GM19193 (cell line): Measurements from ENCODE around the gene PGAP6.

Experiments used
- POLR2A ChIP-seq: IDR thresholded peaks from 4 replicates; pipeline ENCODE4 v1.6.1; 2011; ENCODE audit not compliant: insufficient read depth, insufficient read length; ENCODE audit errors: extremely low read depth

Gene PGAP6

DNA sequence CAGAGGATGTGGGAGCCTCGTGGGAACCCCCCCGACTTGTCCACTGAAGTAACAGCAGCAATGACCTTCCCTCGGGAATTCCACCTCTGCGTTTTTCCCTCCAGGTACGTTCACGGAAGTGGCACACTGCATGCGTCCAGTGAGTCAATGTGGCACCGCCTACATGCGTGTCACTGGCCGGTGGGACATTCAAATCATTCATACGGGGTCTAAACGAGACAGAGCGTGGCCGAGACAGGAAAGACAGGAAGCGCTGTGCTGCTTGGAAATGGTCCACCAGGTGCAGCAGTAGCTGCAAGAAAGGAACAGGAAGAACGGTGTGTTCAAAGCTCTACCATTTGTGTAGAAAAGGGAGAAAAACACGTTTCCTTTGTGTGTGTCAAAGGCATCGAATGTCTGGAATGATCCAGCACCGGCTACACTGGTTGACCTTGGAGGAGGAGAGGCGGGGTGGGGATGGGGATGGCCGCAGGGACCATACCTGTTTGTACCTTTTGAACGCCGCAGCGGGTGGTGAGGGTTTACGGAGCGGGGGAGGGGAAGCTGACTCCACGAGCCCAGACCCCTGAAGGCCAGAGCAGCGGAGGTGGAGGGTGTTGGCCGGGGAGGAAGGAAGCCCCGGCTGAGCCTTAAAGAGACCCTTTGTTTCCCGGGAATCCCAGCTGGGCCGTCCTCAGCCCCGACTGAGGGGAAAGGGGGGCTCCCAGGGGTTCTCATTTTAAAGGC is 1.7 kb upstream of the PGAP6 start:
- peak; percentile 50 for TF ChIP-seq POLR2A

DNA sequence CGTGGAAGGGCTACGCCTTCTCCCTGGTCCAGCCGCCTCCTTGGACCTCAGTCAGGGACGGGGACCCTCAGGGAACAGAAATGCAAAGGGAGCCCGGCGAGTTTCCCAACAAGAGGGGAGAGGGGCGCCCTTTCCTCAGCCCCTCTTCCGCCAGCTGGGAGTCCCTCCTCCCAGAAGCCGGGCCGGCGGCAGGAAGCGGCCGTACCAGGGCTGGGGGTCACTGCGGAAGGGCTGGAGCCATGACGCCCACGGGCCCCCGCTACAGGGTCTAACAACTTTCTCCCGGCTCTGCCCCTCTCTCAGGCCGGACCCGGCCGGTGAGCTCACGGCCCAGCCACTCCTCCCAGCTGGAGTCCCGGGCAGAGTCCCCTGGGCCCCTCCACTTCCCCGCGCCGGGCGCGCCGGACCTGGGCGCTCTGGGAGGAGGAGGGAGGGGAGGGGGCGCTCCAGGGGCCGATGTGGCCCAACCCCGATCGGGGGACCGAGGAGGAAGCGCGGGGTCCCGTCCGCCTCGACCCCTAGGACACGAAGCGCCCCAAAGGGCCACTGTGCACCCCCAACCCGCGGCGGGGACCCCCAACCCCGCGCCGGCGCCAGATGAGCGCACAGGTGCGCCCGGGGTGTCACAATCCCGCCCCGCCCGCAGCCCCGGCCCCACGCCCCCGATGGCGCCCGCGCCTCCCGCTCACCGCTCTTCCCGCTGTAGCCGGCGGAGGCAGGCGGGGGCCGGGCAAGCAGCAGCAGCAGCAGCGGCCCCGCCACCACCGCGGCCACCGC is 578 bp downstream of the PGAP6 start:
- TF ChIP-seq POLR2A: no peak

DNA sequence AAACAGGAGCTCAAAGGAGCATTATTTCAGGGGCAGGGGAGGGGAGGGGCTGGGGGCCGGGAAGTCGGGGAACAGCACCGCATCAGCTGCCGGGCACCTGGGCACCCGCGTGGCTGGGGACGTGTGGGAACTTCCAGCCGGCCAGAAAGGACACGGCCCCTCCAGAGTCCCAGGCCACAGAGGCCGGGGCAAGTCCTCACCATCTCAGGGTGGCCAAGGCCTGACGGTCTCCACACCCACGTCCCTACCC is 1.1 kb downstream of the PGAP6 start:
- TF ChIP-seq POLR2A: no peak

GRCh38 chr16:379961-380761 is 1.6 kb downstream of the PGAP6 start:
- no peak for TF ChIP-seq POLR2A

DNA sequence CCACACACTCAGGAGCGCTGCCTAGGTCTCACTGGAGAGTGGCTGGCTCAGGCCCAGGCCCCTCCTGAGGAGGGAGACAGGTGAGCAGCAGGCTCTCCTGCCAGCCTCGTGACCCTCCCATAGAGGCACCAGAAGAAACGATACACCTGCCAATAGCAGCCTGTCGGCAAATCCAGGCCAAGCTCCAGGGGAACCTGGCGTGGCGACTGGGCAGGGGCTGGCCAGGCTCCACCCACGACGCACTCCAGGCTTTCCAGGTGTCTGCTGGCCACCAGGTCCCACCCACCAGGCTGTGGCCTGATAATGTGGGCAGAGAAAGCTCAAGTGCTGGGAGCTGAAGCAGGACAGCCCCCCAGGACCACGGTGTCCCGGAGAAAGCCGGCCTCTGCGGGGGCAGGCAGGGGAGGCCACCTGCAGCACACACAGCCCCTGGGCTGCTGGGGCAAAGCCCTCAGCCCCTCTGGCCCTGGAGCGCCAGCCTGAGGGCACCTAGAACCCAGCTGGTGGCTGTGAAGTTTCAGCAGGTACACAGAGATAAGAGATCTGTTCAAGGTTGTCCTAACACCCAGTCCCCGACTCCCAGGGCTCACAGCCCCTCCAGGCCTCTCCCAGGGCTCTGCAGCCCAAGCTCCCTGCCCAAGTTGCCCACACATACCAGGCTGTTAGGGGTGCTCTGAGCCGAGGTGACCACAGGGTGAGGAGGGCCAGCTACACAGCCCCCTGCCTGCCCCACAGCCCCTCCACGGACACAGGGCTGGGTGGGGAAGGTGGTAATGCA is 2.4 kb downstream of the PGAP6 start:
- TF ChIP-seq POLR2A: no peak

GRCh38 chr16:378821-379182 is 3.0 kb downstream of the PGAP6 start:
- TF ChIP-seq POLR2A: no peak

DNA sequence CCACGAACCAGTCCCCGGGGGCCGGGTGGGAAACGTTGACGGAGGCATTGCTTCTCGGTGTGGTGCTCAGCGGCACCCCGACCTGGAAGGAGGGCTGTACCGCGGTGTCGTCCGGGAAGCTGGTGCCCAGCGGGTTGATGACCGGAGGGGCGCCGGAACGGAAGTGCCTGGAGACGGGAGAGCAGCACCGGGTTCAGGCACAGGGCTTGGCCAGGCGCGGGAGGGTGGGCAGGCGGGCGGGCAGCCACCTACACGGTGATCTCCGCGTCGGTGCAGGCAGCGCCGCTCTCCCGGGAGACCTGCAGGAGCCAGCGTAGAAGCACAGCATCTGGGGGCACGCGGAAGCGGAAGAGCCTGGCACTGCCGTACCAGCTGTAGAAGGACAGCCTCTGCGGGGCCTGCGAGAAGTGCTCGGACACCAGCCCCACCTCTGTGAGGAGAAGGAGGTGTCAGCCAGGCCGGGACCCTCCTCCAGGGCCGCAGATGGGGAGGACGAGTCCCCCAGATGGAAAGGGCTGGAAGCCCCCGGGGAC is 4.3 kb downstream of the PGAP6 start:
- TF ChIP-seq POLR2A: no peak

DNA sequence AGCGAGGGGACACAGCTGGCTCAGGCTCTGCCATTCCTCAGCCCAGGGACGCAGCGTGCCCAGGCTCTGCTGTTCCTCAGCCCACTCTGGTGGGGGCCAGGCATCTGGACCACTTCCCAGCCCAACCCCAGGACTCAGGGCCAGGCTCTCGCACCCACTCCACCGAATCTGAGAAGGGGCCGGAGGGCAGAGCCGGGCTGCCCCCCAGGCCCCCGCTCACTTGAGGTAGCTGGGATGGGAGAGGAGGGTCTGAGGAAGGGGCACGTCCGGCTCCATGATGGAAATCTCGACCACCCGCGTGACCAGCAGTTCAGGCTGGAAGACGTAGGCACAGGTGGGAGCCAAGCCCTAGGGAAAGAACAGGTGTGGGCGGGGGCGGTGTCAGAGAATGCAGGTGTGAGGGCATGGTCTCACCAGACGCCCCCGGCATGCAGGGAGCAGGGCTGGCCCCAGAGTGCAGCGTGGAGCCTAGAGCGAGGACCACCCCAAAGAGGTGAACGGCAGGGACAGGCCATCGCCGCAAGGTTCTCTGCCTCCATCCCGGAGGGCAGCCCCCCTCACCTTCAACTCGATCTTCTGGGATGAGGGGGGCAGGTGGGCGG is 4.9 kb downstream of the PGAP6 start:
- no peak for TF ChIP-seq POLR2A

DNA sequence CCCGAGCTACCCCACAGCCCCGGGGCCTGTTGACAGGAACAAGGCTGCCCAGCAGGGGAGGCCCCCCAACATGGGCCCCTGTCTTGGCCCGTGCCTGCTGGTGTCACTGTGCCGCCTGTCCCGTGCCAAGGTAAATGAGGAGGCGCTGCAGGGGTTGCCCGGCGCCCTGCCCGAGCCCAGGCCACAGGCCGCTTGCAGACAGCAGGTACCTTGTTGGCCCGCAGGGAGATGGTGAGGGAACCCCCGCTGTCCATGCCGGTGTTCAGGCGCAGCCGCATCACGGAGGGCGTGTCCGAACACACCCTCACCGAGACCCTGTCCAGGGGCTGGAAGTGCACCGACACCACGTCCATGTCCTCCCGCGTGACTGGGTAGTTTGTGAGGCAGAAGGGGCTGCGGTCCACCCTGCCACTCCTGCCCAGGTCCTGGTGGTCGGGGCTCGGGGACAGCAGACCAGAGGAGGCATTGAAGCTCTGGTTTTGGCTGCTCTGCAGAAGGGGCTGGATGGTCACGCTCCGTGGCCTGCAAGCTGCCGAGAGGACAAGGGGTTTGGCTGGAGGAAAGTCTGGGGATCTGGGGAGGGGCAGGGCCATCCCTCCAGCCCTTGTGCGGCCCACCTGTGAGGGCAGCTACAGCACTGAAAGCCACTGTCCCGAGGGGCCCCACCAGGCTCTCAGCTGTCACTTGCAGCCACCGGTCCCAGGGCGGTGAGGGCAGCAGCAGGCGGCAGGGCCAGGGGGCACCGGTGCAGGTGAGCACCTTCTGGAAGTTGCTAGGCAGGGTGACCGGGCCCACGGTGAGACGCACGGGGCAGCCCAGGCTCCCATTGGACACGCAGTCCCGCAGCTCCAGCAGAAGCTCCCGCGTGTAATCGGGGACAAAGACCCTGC is 5.6 kb downstream of the PGAP6 start:
- TF ChIP-seq POLR2A: no peak

- TF ChIP-seq POLR2A: no peak
Measured at GRCh38 chr16:375212-375611, 6.6 kb downstream of the PGAP6 start.

- TF ChIP-seq POLR2A: no peak
Measured at GRCh38 chr16:374616-374926, 7.2 kb downstream of the PGAP6 start.

- no peak for TF ChIP-seq POLR2A
Measured at GRCh38 chr16:373848-374615, 7.7 kb downstream of the PGAP6 start.

DNA sequence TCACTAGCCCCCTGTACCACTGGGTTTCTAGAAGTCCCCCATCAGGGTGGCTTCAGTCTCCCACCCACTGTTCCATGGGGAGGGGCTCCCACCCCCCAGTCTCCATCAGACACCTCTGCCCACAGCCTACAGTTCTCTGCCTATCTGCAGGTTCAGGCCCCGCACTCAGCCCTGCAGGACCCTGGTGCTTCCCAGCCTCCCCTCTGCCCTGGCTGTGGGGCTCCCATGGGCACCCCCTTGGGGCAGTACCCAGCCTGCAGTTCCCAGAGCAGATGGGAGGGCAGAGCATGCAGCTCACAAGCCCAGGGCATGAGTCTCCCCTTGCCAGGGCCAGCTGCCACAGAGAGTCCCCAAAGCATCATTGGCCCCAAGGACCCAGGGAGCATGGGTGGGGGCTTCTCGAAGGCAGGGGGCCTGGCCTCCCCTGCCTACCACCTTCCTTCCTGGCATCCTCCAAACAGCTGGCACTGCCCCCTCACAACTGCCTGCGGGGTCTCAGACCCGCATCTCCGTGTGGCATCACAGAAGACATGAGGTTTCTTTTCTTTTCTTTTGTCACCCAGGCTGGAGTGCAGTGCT is 8.7 kb downstream of the PGAP6 start:
- no peak for TF ChIP-seq POLR2A

GRCh38 chr16:372302-372983 is 9.3 kb downstream of the PGAP6 start:
- TF ChIP-seq POLR2A: no peak
